ENCODE measurements around the gene MYRIP.

MYRIP gene

DNA sequence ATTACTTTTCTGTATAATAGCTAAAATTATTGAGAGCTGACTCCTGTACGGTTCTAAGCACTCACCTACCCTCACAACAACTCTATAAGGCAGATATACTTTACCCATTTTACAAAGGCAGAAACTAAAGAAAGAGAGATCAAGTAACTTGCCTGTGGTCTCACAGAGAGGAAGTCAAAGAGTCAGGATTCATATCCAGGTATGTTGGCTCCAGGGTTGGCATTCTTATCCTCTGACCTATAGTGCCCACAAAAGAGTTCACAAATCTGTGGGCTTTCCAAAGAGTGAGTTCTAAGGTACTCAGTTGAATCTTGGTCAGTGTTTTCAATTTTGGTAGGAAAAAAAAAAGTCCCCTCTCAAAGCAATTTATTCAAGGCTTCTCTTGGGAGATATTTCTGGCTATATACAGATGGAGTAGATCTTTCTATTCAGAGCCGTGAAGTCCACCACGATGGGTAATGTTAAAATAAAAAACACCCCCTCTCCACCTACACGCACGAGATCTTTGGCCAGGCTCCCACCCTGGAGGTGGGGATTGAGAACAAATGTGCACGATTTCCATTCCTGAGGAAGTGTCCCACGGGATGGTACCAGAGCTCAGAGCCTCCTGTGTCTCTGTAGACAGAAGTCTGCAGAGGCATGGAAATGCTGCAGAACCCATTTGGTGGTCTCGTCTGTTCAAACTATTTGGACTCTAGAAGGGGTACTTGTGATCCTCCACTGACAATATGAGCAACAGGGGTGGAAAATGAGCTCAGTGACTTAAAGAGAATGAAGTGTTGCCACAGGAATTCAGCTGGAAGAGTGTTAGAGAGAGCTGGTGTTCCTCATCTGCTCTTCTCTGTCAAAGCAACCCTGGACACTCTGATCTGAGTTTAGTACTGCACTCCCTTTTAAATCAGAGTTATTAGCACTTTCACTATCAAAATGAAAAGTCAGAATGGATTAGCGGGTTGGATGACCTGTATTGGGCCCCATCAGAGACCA is 288.0 kb downstream of the MYRIP start:
- no peak for DNase-seq (ENCODE audit: extremely low read depth, low read depth)
- TF ChIP-seq CTCF (IDR thresholded peaks at IDR 0.05; ENCODE audit: low read depth, low read length): no peak

DNA sequence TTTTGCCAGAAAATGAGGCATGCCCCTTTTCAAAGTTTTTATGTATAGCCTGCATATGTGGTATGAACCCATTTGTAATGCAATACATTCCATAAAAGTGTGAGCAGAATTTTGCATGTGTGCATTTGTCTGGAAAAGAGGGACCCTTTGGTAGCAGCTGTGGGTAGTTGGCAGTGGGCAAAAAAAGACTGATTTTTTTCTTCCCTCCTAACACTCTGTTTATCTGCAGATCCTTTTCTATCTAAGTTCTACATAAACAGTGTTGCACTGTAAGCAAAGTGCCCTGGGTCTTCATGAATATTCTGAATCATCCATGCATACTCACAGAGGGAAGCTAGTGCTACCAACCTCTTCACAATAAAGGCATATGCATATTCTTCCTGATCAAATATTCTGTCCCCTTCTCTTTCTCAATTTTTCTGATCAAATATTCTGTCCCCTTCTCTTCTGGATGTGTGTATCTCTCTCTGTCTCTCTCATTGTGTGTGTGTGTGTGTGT is 288.9 kb downstream of the MYRIP start:
- TF ChIP-seq CTCF (IDR thresholded peaks at IDR 0.05; ENCODE audit: low read depth, low read length): no peak
- no peak for DNase-seq (ENCODE audit: extremely low read depth, low read depth)

- DNase-seq (ENCODE audit: extremely low read depth, low read depth): no peak
- no peak for TF ChIP-seq CTCF (IDR thresholded peaks at IDR 0.05; ENCODE audit: low read depth, low read length)
Measured at GRCh38 chr3:40099871-40100270, 290.5 kb downstream of the MYRIP start.

DNA sequence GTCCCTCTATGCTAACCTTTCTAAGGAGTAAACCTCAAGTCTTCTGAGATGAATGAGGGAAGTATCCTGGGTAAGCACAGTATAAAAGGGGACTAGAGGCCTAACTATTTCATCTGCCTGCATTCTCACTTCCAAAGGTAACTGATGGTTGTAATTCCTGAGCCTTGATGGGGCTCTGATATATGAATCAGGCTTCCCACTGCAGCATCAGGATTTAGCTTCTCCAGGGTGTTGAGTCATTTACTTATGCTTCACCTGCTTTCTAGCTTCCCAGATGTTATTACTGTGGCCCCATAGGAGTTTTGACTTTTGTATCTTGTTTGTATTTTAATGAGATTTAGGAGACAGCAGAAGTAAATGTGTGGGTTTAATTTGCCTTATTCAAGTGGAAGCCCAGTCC is 292.8 kb downstream of the MYRIP start:
- DNase-seq (ENCODE audit: extremely low read depth, low read depth): no peak
- TF ChIP-seq CTCF (IDR thresholded peaks at IDR 0.05; ENCODE audit: low read depth, low read length): no peak

DNA sequence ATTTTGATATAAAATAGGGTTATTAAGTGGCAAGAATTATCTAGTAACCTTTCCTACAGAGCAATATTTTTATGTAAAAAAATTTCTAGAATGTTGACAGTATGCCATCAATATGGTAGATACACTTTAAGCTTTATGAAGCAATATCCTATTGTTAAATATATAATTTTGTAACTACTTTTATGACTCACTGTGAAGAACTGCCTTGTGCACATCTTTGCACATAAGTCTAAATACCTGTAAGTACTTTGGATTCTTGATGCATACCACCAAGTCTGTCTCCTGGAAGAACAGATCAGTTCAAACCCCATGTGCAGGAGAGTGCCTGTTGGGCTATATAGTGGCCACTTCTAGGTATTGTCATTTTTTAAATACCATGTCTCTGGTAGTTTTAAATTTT is 294.4 kb downstream of the MYRIP start:
- TF ChIP-seq CTCF (IDR thresholded peaks at IDR 0.05; ENCODE audit: low read depth, low read length): no peak

GRCh38 chr3:40104441-40104840 is 295.0 kb downstream of the MYRIP start:
- no peak for DNase-seq (ENCODE audit: extremely low read depth, low read depth)
- TF ChIP-seq CTCF (IDR thresholded peaks at IDR 0.05; ENCODE audit: low read depth, low read length): no peak

More for the DNA sequence above, 294.4 kb downstream of the MYRIP start:
- DNase-seq (ENCODE audit: extremely low read depth, low read depth): no peak

- DNase-seq (ENCODE audit: extremely low read depth, low read depth): no peak
- TF ChIP-seq CTCF (IDR thresholded peaks at IDR 0.05; ENCODE audit: low read depth, low read length): no peak
Measured at GRCh38 chr3:40108643-40109042, 299.2 kb downstream of the MYRIP start.
